GM12875 (cell line): ENCODE data around the gene NUDT17.
A peak's percentile ranks its signal among the peaks of the same experiment; 100 is the strongest.

Source experiments
- H3K4me3 ChIP-seq: one replicate; pipeline ENCODE4 v1.5.1; 2011; ENCODE audit warnings: low read depth, low read length, control low read depth
- CTCF ChIP-seq: IDR thresholded peaks from 2 replicates; pipeline ENCODE4 v1.5.1; 2011; ENCODE audit warnings: low read depth, mild to moderate bottlenecking, control low read depth, inconsistent platforms, low read length, moderate library complexity, borderline replicate concordance; ENCODE audit not compliant: insufficient read depth

The NUDT17 gene

GRCh38 chr1:145891587-145892485, 46.4 kb downstream of the NUDT17 start:
- TF ChIP-seq CTCF: peak; percentile 84
- no peak overlapping the region for H3K4me3 ChIP-seq

GRCh38 chr1:145892486-145893087, 47.2 kb downstream of the NUDT17 start:
- TF ChIP-seq CTCF: no peak
- no peak overlapping the region for H3K4me3 ChIP-seq

GRCh38 chr1:145893306-145894055, 48.1 kb downstream of the NUDT17 start:
- no peak overlapping the region for H3K4me3 ChIP-seq
- no peak for TF ChIP-seq CTCF

- no peak overlapping the region for H3K4me3 ChIP-seq
- no peak for TF ChIP-seq CTCF
Measured at GRCh38 chr1:145895471-145895870, 50.0 kb downstream of the NUDT17 start.

GRCh38 chr1:145897969-145898368, 52.5 kb downstream of the NUDT17 start:
- TF ChIP-seq CTCF: no peak
- no peak overlapping the region for H3K4me3 ChIP-seq
